ENCODE results near the gene MDP1.

The MDP1 gene

GRCh38 chr14:24255931-24256711, 40.3 kb upstream of the MDP1 start:
- H3K79me2 ChIP-seq (ENCODE audit: low read length): no peaks in the 10 kb centered on the region
- no peak overlapping the region for H3K9ac ChIP-seq (ENCODE audit: low read length)
- H3K4me2 ChIP-seq (ENCODE audit: low read depth, low read length): no peak overlapping the region
- no peaks in the 10 kb centered on the region for H3K4me1 ChIP-seq (ENCODE audit: low read length)
- no peak for DNase-seq
- H3K9me3 ChIP-seq (replicated peaks; ENCODE audit: insufficient read depth, low read length): no peaks in the 10 kb centered on the region
- H3K36me3 ChIP-seq (replicated peaks; ENCODE audit: insufficient read depth, low read length): no peaks in the 10 kb centered on the region
- no peaks in the 10 kb centered on the region for H4K20me1 ChIP-seq (ENCODE audit: insufficient read depth, low read length)
- H3K27ac ChIP-seq (ENCODE audit: low read length): no peak overlapping the region
- H2AFZ ChIP-seq (ENCODE audit: low read length): no peak overlapping the region
- H3F3A ChIP-seq (ENCODE audit: insufficient read depth, low read length): no peaks in the 10 kb centered on the region
- no peaks in the 10 kb centered on the region for H3K9me2 ChIP-seq (replicated peaks; ENCODE audit: insufficient read depth, low read length)
- no peaks in the 10 kb centered on the region for H3K27me3 ChIP-seq (replicated peaks; ENCODE audit: insufficient read depth, low read length)
- no peak for TF ChIP-seq EZH2phosphoT487 (IDR thresholded peaks at IDR 0.05; ENCODE audit: low read length)
- TF ChIP-seq EZH2 (optimal IDR thresholded peaks at IDR 0.05; ENCODE audit: low read depth, low read length): no peak
- TF ChIP-seq CTCF (IDR thresholded peaks at IDR 0.05; ENCODE audit: low read length): no peak
- no peak overlapping the region for H3K4me3 ChIP-seq (ENCODE audit: low read length)

- no peak overlapping the region for H3K27ac ChIP-seq (ENCODE audit: low read length)
- no peaks in the 10 kb centered on the region for H3F3A ChIP-seq (ENCODE audit: insufficient read depth, low read length)
- no peak overlapping the region for H3K4me3 ChIP-seq (ENCODE audit: low read length)
- no peaks in the 10 kb centered on the region for H3K9me3 ChIP-seq (replicated peaks; ENCODE audit: insufficient read depth, low read length)
- H3K4me2 ChIP-seq (ENCODE audit: low read depth, low read length): no peak overlapping the region
- no peak overlapping the region for H3K9ac ChIP-seq (ENCODE audit: low read length)
- no peaks in the 10 kb centered on the region for H4K20me1 ChIP-seq (ENCODE audit: insufficient read depth, low read length)
- no peaks in the 10 kb centered on the region for H3K79me2 ChIP-seq (ENCODE audit: low read length)
- no peaks in the 10 kb centered on the region for H3K27me3 ChIP-seq (replicated peaks; ENCODE audit: insufficient read depth, low read length)
- H3K9me2 ChIP-seq (replicated peaks; ENCODE audit: insufficient read depth, low read length): no peaks in the 10 kb centered on the region
- TF ChIP-seq CTCF (IDR thresholded peaks at IDR 0.05; ENCODE audit: low read length): no peak
- no peak for TF ChIP-seq EZH2 (optimal IDR thresholded peaks at IDR 0.05; ENCODE audit: low read depth, low read length)
- TF ChIP-seq EZH2phosphoT487 (IDR thresholded peaks at IDR 0.05; ENCODE audit: low read length): no peak
- no peak overlapping the region for H2AFZ ChIP-seq (ENCODE audit: low read length)
- no peak for DNase-seq
- H3K36me3 ChIP-seq (replicated peaks; ENCODE audit: insufficient read depth, low read length): no peaks in the 10 kb centered on the region
- no peaks in the 10 kb centered on the region for H3K4me1 ChIP-seq (ENCODE audit: low read length)
Measured at GRCh38 chr14:24255438-24255837, 39.6 kb upstream of the MDP1 start.

- H3K27me3 ChIP-seq (replicated peaks; ENCODE audit: insufficient read depth, low read length): no peaks in the 10 kb centered on the region
- no peaks in the 10 kb centered on the region for H3K9me2 ChIP-seq (replicated peaks; ENCODE audit: insufficient read depth, low read length)
- no peaks in the 10 kb centered on the region for H3K36me3 ChIP-seq (replicated peaks; ENCODE audit: insufficient read depth, low read length)
Measured at GRCh38 chr14:24254630-24255392, 38.9 kb upstream of the MDP1 start.

More at GRCh38 chr14:24254630-24255392, 38.9 kb upstream of the MDP1 start:
- H3K27ac ChIP-seq (ENCODE audit: low read length): no peak overlapping the region
- no peaks in the 10 kb centered on the region for H3K9me3 ChIP-seq (replicated peaks; ENCODE audit: insufficient read depth, low read length)
- H4K20me1 ChIP-seq (ENCODE audit: insufficient read depth, low read length): no peaks in the 10 kb centered on the region
- no peaks in the 10 kb centered on the region for H3K79me2 ChIP-seq (ENCODE audit: low read length)
- no peak overlapping the region for H3K4me3 ChIP-seq (ENCODE audit: low read length)
- no peak overlapping the region for H3K4me2 ChIP-seq (ENCODE audit: low read depth, low read length)
- DNase-seq: no peak
- H3F3A ChIP-seq (ENCODE audit: insufficient read depth, low read length): no peaks in the 10 kb centered on the region
- H3K9ac ChIP-seq (ENCODE audit: low read length): no peak overlapping the region
- no peak for TF ChIP-seq CTCF (IDR thresholded peaks at IDR 0.05; ENCODE audit: low read length)
- no peak for TF ChIP-seq EZH2phosphoT487 (IDR thresholded peaks at IDR 0.05; ENCODE audit: low read length)
- TF ChIP-seq EZH2 (optimal IDR thresholded peaks at IDR 0.05; ENCODE audit: low read depth, low read length): no peak
- H3K4me1 ChIP-seq (ENCODE audit: low read length): no peaks in the 10 kb centered on the region
- no peak overlapping the region for H2AFZ ChIP-seq (ENCODE audit: low read length)

All from MM.1S (cell line).